ENCODE results near the gene F7.
"Not testable (repeated sequence)": the region's sequence is repeated elsewhere in the genome, so short reads cannot be mapped to it uniquely, and the experiment has no call there.

F7 gene

DNA sequence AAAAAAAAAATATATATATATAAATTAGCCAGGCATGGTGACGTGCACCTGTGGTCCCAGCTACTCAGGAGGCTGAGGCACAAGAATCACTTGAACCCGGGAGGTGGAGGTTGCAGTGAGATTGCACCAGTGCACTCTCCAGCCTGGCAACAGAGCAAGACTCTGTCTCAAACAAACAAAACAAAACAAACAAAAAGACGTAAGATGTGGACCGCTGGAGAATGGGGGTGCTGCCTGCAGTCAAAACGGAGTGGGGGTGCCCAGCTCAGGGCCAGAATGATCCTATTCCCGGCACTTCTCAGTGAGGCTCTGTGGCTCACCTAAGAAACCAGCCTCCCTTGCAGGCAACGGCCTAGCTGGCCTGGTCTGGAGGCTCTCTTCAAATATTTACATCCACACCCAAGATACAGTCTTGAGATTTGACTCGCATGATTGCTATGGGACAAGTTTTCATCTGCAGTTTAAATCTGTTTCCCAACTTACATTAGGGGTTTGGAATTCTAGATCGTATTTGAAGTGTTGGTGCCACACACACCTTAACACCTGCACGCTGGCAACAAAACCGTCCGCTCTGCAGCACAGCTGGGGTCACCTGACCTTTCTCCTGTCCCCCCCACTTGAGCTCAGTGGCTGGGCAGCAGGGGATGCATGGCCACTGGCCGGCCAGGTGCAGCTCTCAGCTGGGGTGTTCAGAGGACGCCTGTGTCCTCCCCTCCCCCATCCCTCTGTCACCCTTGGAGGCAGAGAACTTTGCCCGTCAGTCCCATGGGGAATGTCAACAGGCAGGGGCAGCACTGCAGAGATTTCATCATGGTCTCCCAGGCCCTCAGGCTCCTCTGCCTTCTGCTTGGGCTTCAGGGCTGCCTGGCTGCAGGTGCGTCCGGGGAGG, at the start of gene F7:
Gene F7 (plus strand): TSS at position 760 of the 889 bp plus-strand sequence. CDS start 51 bp downstream, at position 811.
- no peak within 1 kb of the TSS for H3K27ac ChIP-seq
- H4K20me1 ChIP-seq, result peaks cover 0 to 8% (median 0%) of the 10 kb centered on the region in 11 experiments; a peak in 1 of 22 replicates
- H3K9me3 ChIP-seq (replicated peaks in 1 of 11), result peaks cover 13 to 21% (median 19%) of the 10 kb centered on the region in 11 experiments
- H3K9ac ChIP-seq, result peak within 1 kb of the TSS in 2 of 11 experiments; percentile 13 to 25; a peak in 2 of 22 replicates
- peaks cover 0 to 17% (median 9%) of the 10 kb centered on the region in 10 experiments; a peak in 13 of 20 replicates for H3K4me1 ChIP-seq
- no peaks in the 10 kb centered on the region for H3K27me3 ChIP-seq
- H3K36me3 ChIP-seq, result no peaks in the 10 kb centered on the region
- H3K4me3 ChIP-seq, result no peak within 1 kb of the TSS
- no peak for TF ChIP-seq Cebpa-rat (IDR thresholded peaks at IDR 0.05)
- peak within 1 kb of the TSS in 8 of 11 experiments; percentile 7 to 51 (median 20); a peak in 9 of 22 replicates for H3K4me2 ChIP-seq

DNA sequence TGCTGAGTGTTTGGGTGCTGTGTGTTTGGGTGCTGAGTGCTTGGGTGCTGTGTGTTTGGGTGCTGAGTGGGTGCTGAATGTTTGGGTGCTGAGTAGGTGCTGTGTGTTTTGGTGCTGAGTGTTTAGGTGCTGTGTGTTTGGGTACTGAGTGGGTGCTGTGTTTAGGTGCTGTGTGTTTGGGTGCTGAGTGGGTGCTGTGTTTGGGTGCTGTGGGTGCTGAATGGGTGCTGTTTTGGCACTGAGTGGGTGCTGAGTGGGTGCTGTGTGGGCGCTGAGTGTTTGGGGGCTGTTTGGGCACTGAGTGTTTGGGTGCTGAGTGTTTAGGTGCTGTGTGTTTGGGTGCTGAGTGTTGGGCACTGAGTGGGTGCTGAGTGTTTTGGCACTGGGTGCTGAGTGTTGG, 48.5 kb upstream of the F7 start:
- Histone ChIP-seq H3K4me3 (no peak overlapping the region), H3K27me3 (no peaks in the 10 kb centered on the region), H3K4me1 (no peaks in the 10 kb centered on the region), H3K36me3 (no peaks in the 10 kb centered on the region), H3K9ac (no peak overlapping the region), H3K4me2 (no peak overlapping the region), H3K9me3 (replicated peaks in 1 of 11) (peaks cover 25 to 33% (median 28%) of the 10 kb centered on the region in 11 experiments), H4K20me1 (0 out of 22 replicates have a peak, but pooled peaks cover 0 to 5% (median 0%) of the 10 kb centered on the region in 11 experiments), H3K27ac (no peak overlapping the region)
- TF ChIP-seq Cebpa-rat (IDR thresholded peaks at IDR 0.05), result no peak

DNA sequence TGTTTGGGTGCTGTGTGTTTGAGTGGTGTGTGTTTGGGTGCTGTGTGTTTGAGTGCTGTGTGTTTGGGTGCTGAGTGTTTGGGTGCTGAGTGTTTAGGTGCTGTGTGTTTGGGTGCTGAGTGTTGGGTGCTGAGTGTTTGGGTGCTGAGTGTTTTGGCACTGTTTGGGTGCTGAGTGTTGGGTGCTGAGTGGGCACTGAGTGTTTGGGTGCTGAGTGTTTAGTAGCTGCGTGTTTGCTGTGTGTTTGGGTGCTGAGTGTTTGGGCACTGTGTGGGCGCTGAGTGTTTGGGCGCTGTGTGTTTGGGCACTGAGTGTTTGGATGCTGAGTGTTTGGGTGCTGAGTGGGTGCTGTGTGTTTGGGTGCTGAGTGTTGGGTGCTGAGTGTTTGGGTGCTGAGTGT, 48.0 kb upstream of the F7 start:
- not testable (repeated sequence) for H4K20me1 ChIP-seq, H3K36me3 ChIP-seq, H3K27ac ChIP-seq, H3K4me3 ChIP-seq, H3K4me1 ChIP-seq, H3K27me3 ChIP-seq, H3K9ac ChIP-seq, H3K4me2 ChIP-seq
- H3K9me3 ChIP-seq (replicated peaks in 1 of 11), result peaks cover 25 to 33% (median 28%) of the 10 kb centered on the region in 11 experiments

DNA sequence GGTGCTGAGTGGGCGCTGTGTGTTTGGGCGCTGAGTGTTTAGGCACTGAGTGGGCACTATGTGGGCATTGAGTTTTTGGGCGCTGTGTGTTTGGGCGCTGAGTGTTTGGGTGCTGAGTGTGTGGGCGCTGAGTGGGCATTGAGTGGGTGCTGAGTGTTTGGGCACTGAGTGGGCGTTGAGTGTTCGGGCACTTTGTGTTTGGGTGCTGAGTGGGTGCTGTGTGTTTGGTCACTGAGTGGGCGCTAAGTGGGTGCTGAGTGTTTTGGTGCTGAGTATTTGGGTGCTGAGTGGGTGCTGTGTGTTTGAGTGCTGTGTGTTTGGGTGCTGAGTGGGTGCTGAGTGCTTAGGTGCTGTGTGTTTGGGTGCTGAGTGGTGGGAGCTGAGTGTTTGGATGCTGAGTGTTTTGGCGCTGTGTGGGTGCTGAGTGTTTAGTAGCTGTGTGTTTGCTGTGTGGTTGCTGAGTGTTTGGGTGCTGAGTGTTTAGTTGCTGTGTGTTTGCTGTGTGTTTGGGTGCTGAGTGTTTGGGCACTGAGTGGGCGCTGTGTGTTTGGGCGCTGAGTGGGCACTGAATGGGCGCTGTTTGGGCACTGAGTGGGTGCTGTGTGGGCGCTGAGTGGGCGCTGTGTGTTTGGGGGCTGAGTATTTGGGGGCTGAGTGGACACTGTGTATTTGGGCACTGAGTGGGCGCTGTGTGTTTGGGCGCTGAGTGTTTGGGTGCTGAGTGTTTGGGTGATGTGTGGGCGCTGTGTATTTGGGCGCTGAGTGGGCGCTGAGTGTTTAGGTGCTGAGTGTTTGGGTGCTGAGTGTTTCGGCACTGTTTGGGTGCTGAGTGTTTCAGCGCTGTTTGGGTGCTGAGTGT, 47.2 kb upstream of the F7 start:
- Histone ChIP-seq H3K4me3 (no peak overlapping the region), H4K20me1 (no peaks in the 10 kb centered on the region), H3K9ac (no peak overlapping the region), H3K27me3 (no peaks in the 10 kb centered on the region), H3K4me2 (no peak overlapping the region), H3K27ac (no peak overlapping the region), H3K9me3 (replicated peaks in 1 of 11) (peaks cover 25 to 33% (median 28%) of the 10 kb centered on the region in 11 experiments), H3K4me1 (no peaks in the 10 kb centered on the region), H3K36me3 (no peaks in the 10 kb centered on the region)
- TF ChIP-seq Cebpa-rat (IDR thresholded peaks at IDR 0.05), result no peak

DNA sequence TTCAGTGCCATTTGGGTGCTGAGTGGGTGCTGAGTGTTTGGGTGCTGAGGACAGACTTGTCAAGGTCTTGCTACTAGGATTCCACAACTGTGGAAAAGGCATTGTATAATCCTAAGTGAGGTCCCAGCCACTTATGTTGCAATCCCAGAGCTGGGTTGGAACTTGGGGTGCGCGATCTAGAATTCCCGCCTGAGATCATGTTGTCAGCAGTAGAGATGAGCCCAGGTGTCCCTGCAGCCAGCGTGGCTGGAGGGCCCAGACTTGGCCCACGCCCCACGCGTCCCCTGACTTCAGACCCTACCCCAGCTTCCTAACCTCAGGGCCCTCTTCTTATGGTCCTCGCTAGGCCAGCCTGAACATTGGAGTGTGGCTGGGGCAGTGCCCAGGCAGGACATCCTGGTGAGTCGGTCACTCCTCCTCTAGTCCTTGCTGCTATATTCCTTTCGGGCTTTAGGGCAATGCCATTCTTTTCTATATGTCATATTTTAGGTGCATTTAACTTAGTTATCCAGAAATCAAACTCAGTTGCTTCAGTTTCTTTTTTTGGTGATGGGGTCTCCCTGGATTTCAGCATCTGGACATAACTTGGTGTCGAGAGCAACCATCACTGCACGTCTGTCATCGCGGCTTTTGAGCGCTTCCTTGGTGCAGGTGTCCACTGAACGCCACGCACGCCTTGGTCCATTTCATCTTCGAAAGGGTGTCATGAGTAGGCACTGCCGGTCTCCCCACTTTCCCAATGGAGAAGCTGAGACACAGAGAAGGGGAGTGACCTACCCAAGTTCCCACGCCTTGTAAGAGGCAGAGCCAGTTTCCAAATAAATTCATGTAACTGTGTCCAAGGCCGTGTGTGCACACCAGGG, 46.4 kb upstream of the F7 start:
- no peak overlapping the region for H3K9ac ChIP-seq
- H3K4me2 ChIP-seq, result no peak overlapping the region
- H4K20me1 ChIP-seq, result 0 out of 22 replicates have a peak, but pooled peaks cover 0 to 2% (median 0%) of the 10 kb centered on the region in 11 experiments
- no peaks in the 10 kb centered on the region for H3K36me3 ChIP-seq
- no peak overlapping the region for H3K4me3 ChIP-seq
- no peaks in the 10 kb centered on the region for H3K27me3 ChIP-seq
- no peak overlapping the region for H3K27ac ChIP-seq
- H3K9me3 ChIP-seq (replicated peaks in 1 of 11), result peaks cover 25 to 33% (median 28%) of the 10 kb centered on the region in 11 experiments
- peaks cover 0 to 2% (median 0%) of the 10 kb centered on the region in 10 experiments; a peak in 3 of 20 replicates for H3K4me1 ChIP-seq
- 0 out of 22 replicates have a peak, but pooled peaks of 1 of the 11 experiments have one; percentile 7 for TF ChIP-seq Cebpa-rat (IDR thresholded peaks at IDR 0.05)

DNA sequence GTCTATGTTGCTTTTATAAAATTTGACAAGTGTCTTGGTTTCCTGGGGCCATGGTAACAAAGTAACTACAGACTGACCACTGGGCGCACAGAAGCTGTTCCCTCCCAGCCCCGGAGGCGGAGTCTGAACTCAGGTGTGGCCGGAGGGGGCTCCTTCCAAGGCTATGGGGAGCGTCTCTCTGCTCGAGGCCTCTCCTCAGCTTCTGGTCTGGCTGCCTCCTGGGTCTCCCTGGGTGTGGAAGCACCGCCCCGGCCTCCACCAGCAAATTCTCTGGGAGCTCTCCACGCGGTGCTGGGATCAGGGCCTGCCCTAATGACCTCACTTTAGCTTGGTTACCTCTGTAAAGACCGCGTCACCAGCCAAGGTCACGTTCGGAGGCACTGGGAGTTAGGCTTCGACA, 45.7 kb upstream of the F7 start:
- no peaks in the 10 kb centered on the region for H3K36me3 ChIP-seq
- no peak for TF ChIP-seq Cebpa-rat (IDR thresholded peaks at IDR 0.05)
- H3K27ac ChIP-seq, result no peak overlapping the region
- no peaks in the 10 kb centered on the region for H3K27me3 ChIP-seq
- peaks cover 25 to 33% (median 28%) of the 10 kb centered on the region in 11 experiments for H3K9me3 ChIP-seq (replicated peaks in 1 of 11)
- peaks cover 0 to 9% (median 0%) of the 10 kb centered on the region in 10 experiments; a peak in 3 of 20 replicates for H3K4me1 ChIP-seq
- peaks cover 0 to 5% (median 0%) of the 10 kb centered on the region in 11 experiments; a peak in 1 of 22 replicates for H4K20me1 ChIP-seq
- H3K9ac ChIP-seq, result no peak overlapping the region
- no peak overlapping the region for H3K4me3 ChIP-seq
- no peak overlapping the region for H3K4me2 ChIP-seq

DNA sequence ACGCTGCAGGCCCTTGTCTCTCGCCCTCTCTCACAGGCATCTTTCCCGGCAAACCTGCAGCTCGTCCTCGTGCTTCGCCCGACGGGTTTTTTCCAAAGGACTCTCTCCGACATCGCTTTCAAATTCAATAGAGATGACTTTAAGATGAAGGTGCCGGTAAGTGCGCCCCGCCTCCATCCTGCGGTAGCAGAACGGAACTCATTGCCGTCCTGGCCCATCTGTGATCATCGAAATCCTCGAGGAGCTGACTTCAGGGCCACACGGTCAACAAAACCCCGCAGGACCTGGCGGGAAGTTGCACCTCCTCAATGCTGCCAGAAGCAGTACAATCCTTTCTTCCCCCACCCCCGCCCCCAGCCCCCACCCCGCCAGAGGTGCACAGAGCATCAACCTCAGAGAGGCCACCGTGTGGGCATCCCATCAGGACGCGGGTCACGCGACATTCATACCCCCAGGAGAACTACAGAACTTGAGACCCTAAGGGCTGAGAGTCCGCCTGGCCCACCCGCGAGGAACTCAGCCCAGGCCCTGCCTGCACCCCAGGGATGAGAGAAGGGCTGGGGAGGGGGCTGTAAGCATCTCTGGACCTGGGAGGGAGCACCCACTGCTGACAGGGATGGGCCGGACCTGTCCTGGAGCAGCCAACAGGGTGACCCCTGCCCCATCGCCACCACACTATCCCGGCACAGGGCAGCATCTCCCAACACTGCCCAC, 44.9 kb upstream of the F7 start:
- Histone ChIP-seq H3K4me3 (no peak overlapping the region), H3K9ac (no peak overlapping the region), H3K4me1 (peaks cover 0 to 9% (median 0%) of the 10 kb centered on the region in 10 experiments; a peak in 3 of 20 replicates), H3K36me3 (no peaks in the 10 kb centered on the region), H4K20me1 (peaks cover 0 to 13% (median 0%) of the 10 kb centered on the region in 11 experiments; a peak in 1 of 22 replicates), H3K27ac (no peak overlapping the region), H3K4me2 (no peak overlapping the region), H3K9me3 (replicated peaks in 1 of 11) (peaks cover 25 to 33% (median 28%) of the 10 kb centered on the region in 11 experiments), H3K27me3 (no peaks in the 10 kb centered on the region)
- no peak for TF ChIP-seq Cebpa-rat (IDR thresholded peaks at IDR 0.05)

DNA sequence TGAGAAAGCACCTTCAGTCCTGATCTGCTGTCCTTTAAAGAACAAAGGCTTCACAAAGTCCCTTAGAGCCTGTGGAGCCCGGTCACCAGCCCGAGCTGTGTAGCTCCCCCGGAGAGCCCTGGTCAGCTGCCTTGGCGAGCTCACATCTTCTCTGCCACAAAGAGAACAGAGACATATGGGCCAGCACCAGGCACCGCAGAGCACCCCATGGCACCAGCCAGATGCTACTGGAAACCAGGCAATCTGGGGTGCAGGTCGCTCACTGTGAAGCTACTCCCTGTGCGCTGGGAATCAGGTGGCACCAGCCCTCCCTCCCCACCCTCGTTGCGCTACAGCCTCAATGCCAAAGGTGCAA, 44.3 kb upstream of the F7 start:
- H4K20me1 ChIP-seq, result peaks cover 0 to 15% (median 0%) of the 10 kb centered on the region in 11 experiments; a peak in 1 of 22 replicates
- peaks cover 24 to 28% (median 25%) of the 10 kb centered on the region in 11 experiments for H3K9me3 ChIP-seq (replicated peaks in 1 of 11)
- H3K27ac ChIP-seq, result no peak overlapping the region
- no peaks in the 10 kb centered on the region for H3K27me3 ChIP-seq
- TF ChIP-seq Cebpa-rat (IDR thresholded peaks at IDR 0.05), result no peak
- H3K4me2 ChIP-seq, result no peak overlapping the region
- H3K4me1 ChIP-seq, result peaks cover 0 to 9% (median 0%) of the 10 kb centered on the region in 10 experiments; a peak in 3 of 20 replicates
- no peak overlapping the region for H3K9ac ChIP-seq
- no peaks in the 10 kb centered on the region for H3K36me3 ChIP-seq
- H3K4me3 ChIP-seq, result no peak overlapping the region

Measured in BLaER1 treated with 17β-estradiol and CSF1 and Interleukin-3, amounts not matched to agents 10 nM and 100 nM (cell line).